ENCODE results near the gene SHH.

Gene SHH

GRCh38 chr7:155756322-155756721 is 55.9 kb downstream of the SHH start:
- H3K9ac ChIP-seq (ENCODE audit: low read length), result no peak overlapping the region
- H3K4me1 ChIP-seq (ENCODE audit: control insufficient read depth, insufficient read depth, low read length), result peaks cover 13% of the 10 kb centered on the region
- H3K27me3 ChIP-seq (replicated peaks; ENCODE audit: control insufficient read depth, insufficient read depth, low read length), result no peaks in the 10 kb centered on the region
- DNase-seq (ENCODE audit: low read depth), result no peak
- H3K36me3 ChIP-seq (ENCODE audit: control insufficient read depth, insufficient read depth, low read length, severe bottlenecking), result peaks cover 7% of the 10 kb centered on the region
- peaks cover 5% of the 10 kb centered on the region for H3K9me3 ChIP-seq (ENCODE audit: control insufficient read depth, low read length)
- no peak overlapping the region for H3K4me3 ChIP-seq (ENCODE audit: low read length)

- no peak for DNase-seq (ENCODE audit: low read depth)
- H3K9me3 ChIP-seq (ENCODE audit: control insufficient read depth, low read length), result peaks cover 5% of the 10 kb centered on the region
- H3K36me3 ChIP-seq (ENCODE audit: control insufficient read depth, insufficient read depth, low read length, severe bottlenecking), result peaks cover 6% of the 10 kb centered on the region
These were observed 57.2 kb downstream of the SHH start for GRCh38 chr7:155755026-155755425.

GRCh38 chr7:155754165-155754564 is 58.1 kb downstream of the SHH start:
- DNase-seq (ENCODE audit: low read depth), result no peak
- H3K36me3 ChIP-seq (ENCODE audit: control insufficient read depth, insufficient read depth, low read length, severe bottlenecking), result no peaks in the 10 kb centered on the region
- H3K27me3 ChIP-seq (replicated peaks; ENCODE audit: control insufficient read depth, insufficient read depth, low read length), result no peaks in the 10 kb centered on the region
- H3K9me3 ChIP-seq (ENCODE audit: control insufficient read depth, low read length), result peaks cover 5% of the 10 kb centered on the region
- H3K9ac ChIP-seq (ENCODE audit: low read length), result no peak overlapping the region
- peaks cover 12% of the 10 kb centered on the region for H3K4me1 ChIP-seq (ENCODE audit: control insufficient read depth, insufficient read depth, low read length)
- no peak overlapping the region for H3K4me3 ChIP-seq (ENCODE audit: low read length)

More at GRCh38 chr7:155755026-155755425, 57.2 kb downstream of the SHH start:
- Histone ChIP-seq H3K9ac (ENCODE audit: low read length) (no peak overlapping the region), H3K27me3 (replicated peaks; ENCODE audit: control insufficient read depth, insufficient read depth, low read length) (no peaks in the 10 kb centered on the region), H3K4me3 (ENCODE audit: low read length) (no peak overlapping the region), H3K4me1 (ENCODE audit: control insufficient read depth, insufficient read depth, low read length) (peaks cover 12% of the 10 kb centered on the region)

- Histone ChIP-seq H3K9me3 (ENCODE audit: control insufficient read depth, low read length) (peaks cover 5% of the 10 kb centered on the region), H3K9ac (ENCODE audit: low read length) (no peak overlapping the region), H3K4me3 (ENCODE audit: low read length) (no peak overlapping the region), H3K27me3 (replicated peaks; ENCODE audit: control insufficient read depth, insufficient read depth, low read length) (no peaks in the 10 kb centered on the region), H3K4me1 (ENCODE audit: control insufficient read depth, insufficient read depth, low read length) (peaks cover 12% of the 10 kb centered on the region), H3K36me3 (ENCODE audit: control insufficient read depth, insufficient read depth, low read length, severe bottlenecking) (no peaks in the 10 kb centered on the region)
- no peak for DNase-seq (ENCODE audit: low read depth)
These were observed 58.8 kb downstream of the SHH start for GRCh38 chr7:155753446-155753965.

- H3K9me3 ChIP-seq (ENCODE audit: control insufficient read depth, low read length), result peaks cover 4% of the 10 kb centered on the region
- H3K36me3 ChIP-seq (ENCODE audit: control insufficient read depth, insufficient read depth, low read length, severe bottlenecking), result no peaks in the 10 kb centered on the region
These were observed 59.4 kb downstream of the SHH start for GRCh38 chr7:155752756-155753445.

GRCh38 chr7:155751409-155751808 is 60.9 kb downstream of the SHH start:
- peaks cover 4% of the 10 kb centered on the region for H3K36me3 ChIP-seq (ENCODE audit: control insufficient read depth, insufficient read depth, low read length, severe bottlenecking)

More at GRCh38 chr7:155752756-155753445, 59.4 kb downstream of the SHH start:
- no peak overlapping the region for H3K9ac ChIP-seq (ENCODE audit: low read length)
- no peaks in the 10 kb centered on the region for H3K27me3 ChIP-seq (replicated peaks; ENCODE audit: control insufficient read depth, insufficient read depth, low read length)
- H3K4me3 ChIP-seq (ENCODE audit: low read length), result no peak overlapping the region
- peaks cover 12% of the 10 kb centered on the region for H3K4me1 ChIP-seq (ENCODE audit: control insufficient read depth, insufficient read depth, low read length)
- no peak for DNase-seq (ENCODE audit: low read depth)

GRCh38 chr7:155750255-155751125 is 61.8 kb downstream of the SHH start:
- Histone ChIP-seq H3K4me3 (ENCODE audit: low read length) (no peak overlapping the region), H3K4me1 (ENCODE audit: control insufficient read depth, insufficient read depth, low read length) (peaks cover 12% of the 10 kb centered on the region), H3K9ac (ENCODE audit: low read length) (no peak overlapping the region), H3K27me3 (replicated peaks; ENCODE audit: control insufficient read depth, insufficient read depth, low read length) (no peaks in the 10 kb centered on the region), H3K36me3 (ENCODE audit: control insufficient read depth, insufficient read depth, low read length, severe bottlenecking) (peaks cover 13% of the 10 kb centered on the region), H3K9me3 (ENCODE audit: control insufficient read depth, low read length) (no peaks in the 10 kb centered on the region)
- DNase-seq (ENCODE audit: low read depth), result peak; percentile 6

More at GRCh38 chr7:155751409-155751808, 60.9 kb downstream of the SHH start:
- no peak for DNase-seq (ENCODE audit: low read depth)
- Histone ChIP-seq H3K9ac (ENCODE audit: low read length) (no peak overlapping the region), H3K4me3 (ENCODE audit: low read length) (no peak overlapping the region), H3K27me3 (replicated peaks; ENCODE audit: control insufficient read depth, insufficient read depth, low read length) (no peaks in the 10 kb centered on the region), H3K9me3 (ENCODE audit: control insufficient read depth, low read length) (no peaks in the 10 kb centered on the region), H3K4me1 (ENCODE audit: control insufficient read depth, insufficient read depth, low read length) (peaks cover 12% of the 10 kb centered on the region)

Data from adipocyte (in vitro differentiated cells).